HCT116 (cell line): ENCODE measurements around the gene BCAS2. TPM values are rescaled to one million over a fixed set of nuclear protein-coding genes. Genes with fewer than 3 reads are reported as not detected.

Experiments
- ATAC-seq: fragments of 200-7000 bp; cut with Tn5 transposase; 2 replicates; pipeline ENCODE4 v1.9.1; 2020; ENCODE audit warnings: mild to moderate bottlenecking, moderate library complexity
- BruUV-seq: library from RNA; stranded (reverse); fragments of 400-500 nt; replicated peaks from 2 replicates; lab custom pipeline; 2021; lab: Mats Ljungman, UMichigan
- CTCF ChIA-PET: fragments of 300-600 bp; sonication (Branson Sonifier 250); formaldehyde crosslinking; loops from one replicate; lab custom pipeline; 2021; ENCODE audit warnings: antibody characterized with exemption; lab: Charles Lee
- POLR2A ChIA-PET: fragments of 300-600, 350-600 bp; sonication (Branson Sonifier 250); formaldehyde crosslinking; loops from one replicate; lab custom pipeline; 2021; ENCODE audit warnings: antibody characterized with exemption; lab: Charles Lee
- RAD21 ChIA-PET, 2 experiments: fragments of 300-600 bp; sonication (Branson Sonifier 250); formaldehyde crosslinking; loops; one replicate each; lab custom pipeline; 2023; ENCODE audit warnings: low total read pairs in 2 of 2; ENCODE audit not compliant: uncharacterized antibody in 2 of 2, unreplicated experiment in 2 of 2, low non-redundant PET in 1 of 2; lab: Charles Lee
- DNase-seq: peaks from one replicate; pipeline ENCODE4 v3.0.0-alpha.2; 2010; ENCODE audit warnings: low read depth, low spot score
- H2AFZ ChIP-seq: fragments of 200-600 bp; shearing (Covaris generic), sonication (generic); 2 replicates; pipeline ENCODE4 v1.6.1; 2017; ENCODE audit warnings: low read depth, mixed run types, mixed read lengths, antibody characterized with exemption, low read length; ENCODE audit not compliant: poor library complexity, severe bottlenecking
- H3K27ac ChIP-seq: 2 replicates; pipeline ENCODE4 v1.5.1; 2012; ENCODE audit warnings: low read depth, low read length
- H3K27me3 ChIP-seq: fragments of 200-600 bp; sonication (generic); 2 replicates; pipeline ENCODE4 v1.6.1; 2016; ENCODE audit warnings: mixed run types, low read length, mixed read lengths; ENCODE audit not compliant: insufficient read depth
- H3K36me3 ChIP-seq, 2 experiments: fragments of 200-500 bp in 1 of 2; fragments of 200-600 bp in 1 of 2; sonication (Bioruptor generic) in 1 of 2; sonication (generic) in 1 of 2; 2 replicates each; pipeline versions ENCODE4 v1.5.1 to v1.6.1; 2014 to 2016; ENCODE audit warnings: low read length in 2 of 2, inconsistent platforms in 1 of 2, mixed read lengths in 1 of 2, mixed run types in 1 of 2; ENCODE audit not compliant: insufficient read depth in 2 of 2, control insufficient read depth in 1 of 2
- H3K4me1 ChIP-seq, 2 experiments: fragments of 200-600 bp in 1 of 2; sonication (generic) in 1 of 2; 2 replicates each; pipeline versions ENCODE4 v1.5.1 to v1.6.1; 2012 to 2017; ENCODE audit warnings: low read length in 2 of 2, inconsistent platforms in 1 of 2, mild to moderate bottlenecking in 1 of 2, mixed read lengths in 1 of 2, mixed run types in 1 of 2, moderate library complexity in 1 of 2; ENCODE audit not compliant: insufficient read depth in 2 of 2, control insufficient read depth in 1 of 2
- H3K4me2 ChIP-seq: fragments of 200-600 bp; sonication (generic); 2 replicates; pipeline ENCODE4 v1.6.1; 2017; ENCODE audit warnings: mixed run types, low read length, mixed read lengths
- H3K4me3 ChIP-seq, 2 experiments: fragments of 200-600 bp in 1 of 2; sonication (generic) in 1 of 2; replicated peaks in 1 of 2; 2 replicates each; pipeline ENCODE4 v1.5.1; 2011 to 2016; ENCODE audit warnings: low read length in 2 of 2, control low read depth in 1 of 2, low read depth in 1 of 2, mild to moderate bottlenecking in 1 of 2, mixed read lengths in 1 of 2, mixed run types in 1 of 2
- H3K79me2 ChIP-seq: fragments of 200-600 bp; sonication (generic); 2 replicates; pipeline ENCODE4 v1.6.1; 2017; ENCODE audit warnings: mild to moderate bottlenecking, mixed run types, low read length, moderate library complexity, mixed read lengths; ENCODE audit not compliant: insufficient read depth
- H3K9ac ChIP-seq: fragments of 200-600 bp; sonication (generic); 2 replicates; pipeline ENCODE4 v1.6.1; 2016; ENCODE audit warnings: low read length, mixed read lengths
- H3K9me2 ChIP-seq: fragments of 200-600 bp; sonication (generic), shearing (Covaris generic); 2 replicates; pipeline ENCODE4 v1.6.1; 2017; ENCODE audit warnings: mixed run types, mild to moderate bottlenecking, moderate library complexity; ENCODE audit not compliant: insufficient read depth
- H3K9me3 ChIP-seq, 2 experiments: fragments of 200-500 bp in 1 of 2; fragments of 200-600 bp in 1 of 2; sonication (Bioruptor generic) in 1 of 2; sonication (generic) in 1 of 2; 2 replicates each; pipeline ENCODE4 v1.6.1; 2014 to 2017; ENCODE audit warnings: low read length in 2 of 2, mixed read lengths in 2 of 2, inconsistent platforms in 1 of 2, low read depth in 1 of 2, mild to moderate bottlenecking in 1 of 2, mixed run types in 1 of 2, moderate library complexity in 1 of 2; ENCODE audit not compliant: control insufficient read depth in 1 of 2, insufficient read depth in 1 of 2
- H4K20me1 ChIP-seq: fragments of 200-600 bp; sonication (generic), shearing (Covaris generic); 2 replicates; pipeline ENCODE4 v1.6.1; 2017; ENCODE audit warnings: mixed run types, mild to moderate bottlenecking, moderate library complexity; ENCODE audit not compliant: insufficient read depth
- EGR1 ChIP-seq: IDR thresholded peaks from 2 replicates; pipeline ENCODE4 v1.6.1; 2012; ENCODE audit warnings: low read depth
- POLR2AphosphoS5 ChIP-seq: IDR thresholded peaks from 2 replicates; pipeline ENCODE4 v1.6.1; 2011; ENCODE audit warnings: mild to moderate bottlenecking, low read depth, low read length, moderate library complexity
- RAD21 ChIP-seq: IDR thresholded peaks from 2 replicates; pipeline ENCODE4 v1.6.1; 2012; ENCODE audit warnings: low read depth, mild to moderate bottlenecking
- SIN3A ChIP-seq: IDR thresholded peaks from 2 replicates; pipeline ENCODE4 v1.6.1; 2012; ENCODE audit warnings: low read depth
- SRF ChIP-seq: IDR thresholded peaks from 2 replicates; pipeline ENCODE4 v1.6.1; 2012; ENCODE audit warnings: low read depth
- intact Hi-C: fragments of 100-400 bp; cut with micrococcal nuclease; formaldehyde crosslinking; loops from 2 replicates; pipeline ENCODE4 v1.10.0; 2022
- total RNA-seq: library from RNA; stranded (reverse); gene quantifications from one replicate; pipeline ENCODE4 v1.2.1, GENCODE V29; 2021; ENCODE audit not compliant: unreplicated experiment
- TF ChIP-seq, protein P1 (sequence below): IDR thresholded peaks from 2 replicates; pipeline ENCODE4 v1.6.1; 2011; ENCODE audit warnings: mild to moderate bottlenecking, low read length, moderate library complexity; ENCODE audit not compliant: insufficient replicate concordance; ENCODE audit errors: extremely low read depth
- TF ChIP-seq, protein P2 (sequence below): IDR thresholded peaks from 2 replicates; pipeline ENCODE4 v1.6.1; 2012
- TF ChIP-seq, protein P3 (sequence below), 3 experiments: fragments of 200-600 bp in 1 of 3; sonication (generic) in 1 of 3; IDR thresholded peaks in 2 of 3; conservative IDR thresholded peaks in 1 of 3; 2 replicates each; pipeline ENCODE4 v1.5.1; 2012 to 2017; ENCODE audit warnings: low read depth in 2 of 3, low read length in 2 of 3, antibody characterized with exemption in 1 of 3, borderline replicate concordance in 1 of 3, control low read depth in 1 of 3, mild to moderate bottlenecking in 1 of 3, mixed read lengths in 1 of 3, mixed run types in 1 of 3, moderate library complexity in 1 of 3; ENCODE audit not compliant: insufficient read depth in 1 of 3

The BCAS2 gene
- total RNA-seq, 1 experiment from 2014 or later = 45.2 TPM

DNA sequence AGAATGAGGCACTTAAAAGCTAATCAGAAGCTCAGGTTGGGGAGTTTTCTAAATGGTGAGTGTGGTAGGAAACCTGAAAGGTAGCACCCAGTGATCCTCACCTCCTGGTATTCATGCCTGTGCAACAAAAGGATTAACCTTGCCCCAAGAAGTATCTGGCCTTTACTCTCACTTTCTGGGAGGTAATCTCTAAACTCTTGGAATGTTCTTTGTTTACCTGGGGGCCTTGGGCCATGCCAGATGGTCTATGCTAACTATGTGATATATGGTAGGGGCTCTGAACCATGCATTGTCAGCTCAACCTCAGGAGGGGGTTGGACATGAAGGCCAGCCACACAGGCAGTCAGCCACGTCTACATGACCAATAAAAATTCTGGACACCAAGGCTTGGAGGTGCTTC, 46.0 kb downstream of the BCAS2 start:
- H3K27me3 ChIP-seq = no peaks in the 10 kb centered on the region
- no peaks in the 10 kb centered on the region for H3K79me2 ChIP-seq
- no peak overlapping the region for H3K4me2 ChIP-seq
- no peaks in the 10 kb centered on the region for H3K4me1 ChIP-seq
- H3K9me3 ChIP-seq = no peaks in the 10 kb centered on the region
- no peaks in the 10 kb centered on the region for H3K9me2 ChIP-seq
- no peak overlapping the region for H3K9ac ChIP-seq
- RAD21 ChIA-PET = no interaction called here
- BruUV-seq = no TSS peak
- H3K27ac ChIP-seq = no peak overlapping the region
- no peaks in the 10 kb centered on the region for H3K36me3 ChIP-seq
- H2AFZ ChIP-seq = no peak overlapping the region
- H4K20me1 ChIP-seq = no peaks in the 10 kb centered on the region
- TF ChIP-seq SIN3A (no peak), SRF (no peak), EGR1 (no peak), RAD21 (no peak), POLR2AphosphoS5 (no peak)
- TF ChIP-seq, protein P1, sequence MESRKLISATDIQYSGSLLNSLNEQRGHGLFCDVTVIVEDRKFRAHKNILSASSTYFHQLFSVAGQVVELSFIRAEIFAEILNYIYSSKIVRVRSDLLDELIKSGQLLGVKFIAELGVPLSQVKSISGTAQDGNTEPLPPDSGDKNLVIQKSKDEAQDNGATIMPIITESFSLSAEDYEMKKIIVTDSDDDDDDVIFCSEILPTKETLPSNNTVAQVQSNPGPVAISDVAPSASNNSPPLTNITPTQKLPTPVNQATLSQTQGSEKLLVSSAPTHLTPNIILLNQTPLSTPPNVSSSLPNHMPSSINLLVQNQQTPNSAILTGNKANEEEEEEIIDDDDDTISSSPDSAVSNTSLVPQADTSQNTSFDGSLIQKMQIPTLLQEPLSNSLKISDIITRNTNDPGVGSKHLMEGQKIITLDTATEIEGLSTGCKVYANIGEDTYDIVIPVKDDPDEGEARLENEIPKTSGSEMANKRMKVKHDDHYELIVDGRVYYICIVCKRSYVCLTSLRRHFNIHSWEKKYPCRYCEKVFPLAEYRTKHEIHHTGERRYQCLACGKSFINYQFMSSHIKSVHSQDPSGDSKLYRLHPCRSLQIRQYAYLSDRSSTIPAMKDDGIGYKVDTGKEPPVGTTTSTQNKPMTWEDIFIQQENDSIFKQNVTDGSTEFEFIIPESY = no peak
- TF ChIP-seq, protein P2, sequence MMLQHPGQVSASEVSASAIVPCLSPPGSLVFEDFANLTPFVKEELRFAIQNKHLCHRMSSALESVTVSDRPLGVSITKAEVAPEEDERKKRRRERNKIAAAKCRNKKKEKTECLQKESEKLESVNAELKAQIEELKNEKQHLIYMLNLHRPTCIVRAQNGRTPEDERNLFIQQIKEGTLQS = no peak
- TF ChIP-seq, protein P3, sequence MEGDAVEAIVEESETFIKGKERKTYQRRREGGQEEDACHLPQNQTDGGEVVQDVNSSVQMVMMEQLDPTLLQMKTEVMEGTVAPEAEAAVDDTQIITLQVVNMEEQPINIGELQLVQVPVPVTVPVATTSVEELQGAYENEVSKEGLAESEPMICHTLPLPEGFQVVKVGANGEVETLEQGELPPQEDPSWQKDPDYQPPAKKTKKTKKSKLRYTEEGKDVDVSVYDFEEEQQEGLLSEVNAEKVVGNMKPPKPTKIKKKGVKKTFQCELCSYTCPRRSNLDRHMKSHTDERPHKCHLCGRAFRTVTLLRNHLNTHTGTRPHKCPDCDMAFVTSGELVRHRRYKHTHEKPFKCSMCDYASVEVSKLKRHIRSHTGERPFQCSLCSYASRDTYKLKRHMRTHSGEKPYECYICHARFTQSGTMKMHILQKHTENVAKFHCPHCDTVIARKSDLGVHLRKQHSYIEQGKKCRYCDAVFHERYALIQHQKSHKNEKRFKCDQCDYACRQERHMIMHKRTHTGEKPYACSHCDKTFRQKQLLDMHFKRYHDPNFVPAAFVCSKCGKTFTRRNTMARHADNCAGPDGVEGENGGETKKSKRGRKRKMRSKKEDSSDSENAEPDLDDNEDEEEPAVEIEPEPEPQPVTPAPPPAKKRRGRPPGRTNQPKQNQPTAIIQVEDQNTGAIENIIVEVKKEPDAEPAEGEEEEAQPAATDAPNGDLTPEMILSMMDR (IDR thresholded peaks at IDR 0.05 in 2 of 3, conservative IDR thresholded peaks at IDR 0.05 in 1 of 3; ENCODE audit: borderline replicate concordance in 1 of 3, insufficient read depth in 1 of 3, low read depth in 2 of 3, low read length in 2 of 3) = no peak
- TF ChIP-seq, all 23 proteins: peak for 0
- CTCF ChIA-PET = no interaction called here
- POLR2A ChIA-PET = no interaction called here
- ATAC-seq (no peak), DNase-seq (no peak)
- intact Hi-C loops = no loop called here
- H3K4me3 ChIP-seq = no peak overlapping the region
